Activated B cell treated with CpG ODN at 0.5 μM for 24 hours (primary cell): ENCODE data around the gene NEB. TPM values are rescaled to one million over a fixed set of nuclear protein-coding genes. Genes with fewer than 3 reads are reported as not detected.

ENCODE experiments used
- ATAC-seq: fragments of 200-7000 bp; cut with Tn5 transposase; one replicate; pipeline ENCODE4 v1.10.0; 2021; ENCODE audit warnings: low read depth, mild to moderate bottlenecking, moderate library complexity
- CTCF ChIA-PET: fragments of 350-600 bp; sonication (Branson Sonifier 250); formaldehyde crosslinking; loops from one replicate; lab custom pipeline; 2021; ENCODE audit warnings: antibody characterized with exemption; lab: Charles Lee
- POLR2A ChIA-PET: fragments of 350-600 bp; sonication (Branson Sonifier 250); formaldehyde crosslinking; loops from one replicate; lab custom pipeline; 2021; ENCODE audit warnings: antibody characterized with exemption; lab: Charles Lee
- DNase-seq: peaks from one replicate; pipeline ENCODE4 v3.0.0; 2022
- H3K27ac Mint-ChIP-seq: one replicate; pipeline ENCODE4 v1.8.0; 2020; ENCODE audit warnings: mixed read lengths
- H3K27me3 Mint-ChIP-seq: one replicate; pipeline ENCODE4 v1.8.0; 2021; ENCODE audit warnings: mixed read lengths
- H3K36me3 Mint-ChIP-seq: one replicate; pipeline ENCODE4 v1.8.0; 2021; ENCODE audit warnings: low read depth, mixed read lengths
- H3K4me1 Mint-ChIP-seq: one replicate; pipeline ENCODE4 v1.8.0; 2021; ENCODE audit warnings: mixed read lengths
- H3K4me3 Mint-ChIP-seq: one replicate; pipeline ENCODE4 v1.8.0; 2020; ENCODE audit warnings: mild to moderate bottlenecking, mixed read lengths
- H3K9me3 Mint-ChIP-seq: one replicate; pipeline ENCODE4 v1.8.0; 2020; ENCODE audit warnings: mixed read lengths
- intact Hi-C: fragments of 100-400 bp; cut with micrococcal nuclease; formaldehyde crosslinking; loops from one replicate; pipeline ENCODE4 v1.15.1; 2024
- total RNA-seq: library from RNA; stranded (reverse); gene quantifications from 2 replicates; pipeline ENCODE4 v1.2.3, GENCODE V29; 2022
- TF ChIP-seq, protein P1 (sequence below): fragments of 200-600 bp; IDR thresholded peaks from one replicate; pipeline ENCODE4 v1.8.0; 2022; ENCODE audit warnings: antibody characterized with exemption, mild to moderate bottlenecking

NEB gene
- total RNA-seq, 1 donor from 2014 or later, result 1.2 TPM

DNA sequence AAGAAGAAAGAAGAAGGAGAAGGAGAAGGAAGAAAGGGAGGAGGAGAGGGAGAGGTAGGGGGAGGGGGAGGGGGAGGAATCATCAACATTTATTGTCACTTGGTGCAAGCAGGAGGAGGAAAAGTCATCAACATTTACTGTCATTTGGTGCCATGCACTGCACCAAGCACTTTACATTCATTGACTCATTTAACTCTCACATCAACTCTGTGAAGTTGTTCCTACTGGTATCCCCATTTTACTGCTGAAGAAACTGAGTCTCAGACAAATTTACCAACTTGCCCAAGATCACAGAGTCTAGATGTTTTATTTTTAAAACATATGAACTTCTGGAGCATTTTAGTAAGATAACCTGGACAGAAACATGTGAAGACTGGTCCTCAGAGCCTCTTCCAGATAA lies 46.7 kb upstream of the NEB start:
- no peak for DNase-seq
- intact Hi-C loops, result no loop called here
- ATAC-seq, result no peak
- H3K27ac Mint-ChIP-seq, result peak overlapping the region; percentile 66
- no peak overlapping the region for H3K4me3 Mint-ChIP-seq
- peaks cover 3% of the 10 kb centered on the region for H3K9me3 Mint-ChIP-seq
- H3K27me3 Mint-ChIP-seq, result no peaks in the 10 kb centered on the region
- H3K36me3 Mint-ChIP-seq, result peaks cover 63% of the 10 kb centered on the region
- CTCF ChIA-PET, result no interaction called here
- H3K4me1 Mint-ChIP-seq, result peaks cover 24% of the 10 kb centered on the region
- TF ChIP-seq, protein P1, sequence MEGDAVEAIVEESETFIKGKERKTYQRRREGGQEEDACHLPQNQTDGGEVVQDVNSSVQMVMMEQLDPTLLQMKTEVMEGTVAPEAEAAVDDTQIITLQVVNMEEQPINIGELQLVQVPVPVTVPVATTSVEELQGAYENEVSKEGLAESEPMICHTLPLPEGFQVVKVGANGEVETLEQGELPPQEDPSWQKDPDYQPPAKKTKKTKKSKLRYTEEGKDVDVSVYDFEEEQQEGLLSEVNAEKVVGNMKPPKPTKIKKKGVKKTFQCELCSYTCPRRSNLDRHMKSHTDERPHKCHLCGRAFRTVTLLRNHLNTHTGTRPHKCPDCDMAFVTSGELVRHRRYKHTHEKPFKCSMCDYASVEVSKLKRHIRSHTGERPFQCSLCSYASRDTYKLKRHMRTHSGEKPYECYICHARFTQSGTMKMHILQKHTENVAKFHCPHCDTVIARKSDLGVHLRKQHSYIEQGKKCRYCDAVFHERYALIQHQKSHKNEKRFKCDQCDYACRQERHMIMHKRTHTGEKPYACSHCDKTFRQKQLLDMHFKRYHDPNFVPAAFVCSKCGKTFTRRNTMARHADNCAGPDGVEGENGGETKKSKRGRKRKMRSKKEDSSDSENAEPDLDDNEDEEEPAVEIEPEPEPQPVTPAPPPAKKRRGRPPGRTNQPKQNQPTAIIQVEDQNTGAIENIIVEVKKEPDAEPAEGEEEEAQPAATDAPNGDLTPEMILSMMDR, result no peak
- POLR2A ChIA-PET, result no interaction called here

DNA sequence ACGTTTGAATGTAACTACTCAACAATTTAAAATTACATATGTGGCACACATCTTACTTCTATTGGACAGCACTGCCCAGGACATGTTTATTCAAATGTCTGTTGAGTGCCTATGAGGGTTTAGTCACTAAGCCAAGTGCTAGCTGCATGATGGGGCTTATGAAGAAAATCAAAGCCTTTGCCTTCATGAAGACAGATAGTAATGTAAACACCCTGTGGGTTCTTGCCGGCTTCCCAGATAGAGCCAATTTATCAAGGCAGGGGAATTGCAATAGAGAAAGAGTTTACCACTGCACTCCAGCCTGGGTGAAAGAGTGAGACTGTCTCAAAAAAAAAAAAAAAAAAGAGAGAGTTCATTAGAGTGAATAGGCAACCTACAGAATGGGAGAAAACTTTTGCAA lies 43.7 kb upstream of the NEB start:
- H3K9me3 Mint-ChIP-seq, result peaks cover 3% of the 10 kb centered on the region
- H3K36me3 Mint-ChIP-seq, result peaks cover 51% of the 10 kb centered on the region
- H3K27me3 Mint-ChIP-seq, result no peaks in the 10 kb centered on the region
- H3K4me3 Mint-ChIP-seq, result no peak overlapping the region
- no peak overlapping the region for H3K27ac Mint-ChIP-seq
- intact Hi-C loops, result no loop called here
- POLR2A ChIA-PET, result interaction anchor here (0.6 to 0.7 kb wide), 2 partner anchors 11 to 14 kb away, joined by 3 to 4 read pairs; no protein-coding TSS in a partner anchor
- TF ChIP-seq, protein P1, result no peak
- ATAC-seq (no peak), DNase-seq (no peak)
- CTCF ChIA-PET, result interaction anchor here (1.1 to 1.5 kb wide), 3 partner anchors 8 to 221 kb away, joined by 3 to 4 read pairs (median 3); partner anchors contain the start of gene ARL5A
- peaks cover 39% of the 10 kb centered on the region for H3K4me1 Mint-ChIP-seq

DNA sequence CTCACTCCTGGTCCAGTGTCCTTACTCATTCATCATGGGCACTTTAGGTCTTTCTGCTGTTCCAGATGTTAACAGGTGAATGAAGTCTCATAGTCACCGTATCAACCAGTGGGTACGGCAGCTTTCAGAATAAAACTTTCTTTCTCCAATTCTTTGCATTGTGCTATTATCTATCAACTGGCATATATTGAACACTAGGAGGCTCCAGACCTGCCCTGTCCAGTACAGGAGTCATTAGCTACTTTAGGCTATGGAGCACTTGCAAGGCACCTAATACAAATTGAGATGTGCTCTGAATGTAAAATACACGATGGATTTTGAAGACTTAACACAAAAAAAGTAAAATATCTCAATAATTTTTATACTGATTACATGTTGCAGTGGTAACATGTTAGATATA lies 43.2 kb upstream of the NEB start:
- Mint-ChIP-seq H3K27me3 (no peaks in the 10 kb centered on the region), H3K9me3 (peaks cover 3% of the 10 kb centered on the region), H3K4me3 (no peak overlapping the region), H3K36me3 (peaks cover 48% of the 10 kb centered on the region), H3K27ac (peak overlapping the region; percentile 97), H3K4me1 (peaks cover 44% of the 10 kb centered on the region)
- TF ChIP-seq, protein P1, result no peak
- POLR2A ChIA-PET, result interaction anchor here (0.6 to 1.1 kb wide), 3 partner anchors 11 to 50 kb away, joined by 3 to 5 read pairs (median 4); partner anchors contain the start of gene ARL5A
- CTCF ChIA-PET, result interaction anchor here (1.1 to 1.5 kb wide), 4 partner anchors 9 to 221 kb away, joined by 3 to 4 read pairs (median 3); partner anchors contain the start of gene ARL5A
- intact Hi-C loops, result no loop called here
- DNase-seq (no peak), ATAC-seq (no peak)

DNA sequence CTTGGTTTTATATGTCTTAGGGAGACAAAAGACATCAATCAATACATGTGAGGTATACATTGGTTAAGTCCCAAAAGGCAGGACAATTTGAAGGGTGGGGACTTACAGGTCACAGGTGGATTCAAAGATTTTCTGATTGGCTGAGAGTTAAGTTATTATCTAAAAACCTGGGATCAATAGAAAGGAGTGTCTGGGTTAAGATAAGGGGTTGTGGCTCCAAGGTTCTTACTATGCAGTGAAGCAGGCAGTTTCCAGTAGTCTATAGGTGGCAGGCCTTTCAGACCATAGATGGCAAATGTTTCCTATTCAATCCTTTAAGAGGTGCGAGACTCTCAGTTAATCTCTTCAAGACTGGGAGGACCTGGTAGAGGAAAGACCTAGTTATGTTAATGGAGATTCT lies 42.1 kb upstream of the NEB start:
- H3K4me3 Mint-ChIP-seq, result no peak overlapping the region
- H3K36me3 Mint-ChIP-seq, result peaks cover 47% of the 10 kb centered on the region
- intact Hi-C loops, result no loop called here
- H3K27me3 Mint-ChIP-seq, result no peaks in the 10 kb centered on the region
- peak overlapping the region; percentile 97 for H3K27ac Mint-ChIP-seq
- H3K9me3 Mint-ChIP-seq, result peaks cover 4% of the 10 kb centered on the region
- TF ChIP-seq, protein P1, result no peak
- ChIA-PET POLR2A (interaction anchor here (1.1 kb wide), 1 partner anchor 51 kb away, joined by 5 read pairs; the partner anchor contains the start of gene ARL5A), CTCF (interaction anchor here (1.4 kb wide), 1 partner anchor 13 kb away, joined by 3 read pairs; no protein-coding TSS in a partner anchor)
- no peak for ATAC-seq
- peaks cover 55% of the 10 kb centered on the region for H3K4me1 Mint-ChIP-seq
- DNase-seq, result no peak

DNA sequence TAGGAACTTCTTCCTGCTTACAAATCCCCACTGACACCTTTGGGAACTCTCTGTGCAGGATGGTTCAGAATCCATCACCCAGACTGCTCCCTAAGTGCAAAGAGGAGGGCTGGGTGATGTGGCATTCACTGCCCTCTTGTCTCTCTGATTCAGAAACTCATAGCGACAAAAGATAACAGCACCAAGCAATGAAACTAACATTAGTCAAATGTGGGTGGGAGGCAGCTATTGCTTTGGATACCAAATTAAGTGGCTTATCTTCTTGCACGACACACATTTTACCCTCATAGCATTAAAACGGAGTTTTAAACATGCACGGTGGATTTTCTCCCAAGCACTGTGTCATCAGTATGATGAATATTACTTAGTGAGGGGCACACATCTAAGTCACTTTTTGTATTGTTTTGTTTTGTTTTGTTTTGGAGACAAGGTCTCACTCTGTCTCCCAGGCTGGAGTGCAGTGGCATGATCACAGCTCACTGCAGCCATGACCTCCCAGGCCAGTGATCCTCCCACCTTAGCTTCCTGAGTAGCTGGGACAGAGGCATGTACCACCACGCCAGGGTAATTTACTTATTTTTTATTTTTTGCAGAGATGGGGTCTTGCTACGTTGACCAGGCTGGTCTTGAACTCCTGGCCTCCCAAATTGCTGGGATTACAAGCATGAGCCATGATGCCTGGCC lies 40.9 kb upstream of the NEB start:
- POLR2A ChIA-PET, result interaction anchor here (0.8 to 1.8 kb wide), 5 partner anchors 8 to 53 kb away, joined by 3 to 27 read pairs (median 6); partner anchors contain the start of gene ARL5A
- peaks cover 44% of the 10 kb centered on the region for H3K36me3 Mint-ChIP-seq
- intact Hi-C loops, result loop anchor here (1.0 kb wide), 1 partner anchor 9 kb away; no protein-coding TSS in a partner anchor
- H3K27ac Mint-ChIP-seq, result peak overlapping the region; percentile 97
- peak overlapping the region; percentile 75 for H3K4me3 Mint-ChIP-seq
- H3K9me3 Mint-ChIP-seq, result peaks cover 8% of the 10 kb centered on the region
- peaks cover 67% of the 10 kb centered on the region for H3K4me1 Mint-ChIP-seq
- ATAC-seq (peak; percentile 32), DNase-seq (no peak)
- no peaks in the 10 kb centered on the region for H3K27me3 Mint-ChIP-seq
- CTCF ChIA-PET, result interaction anchor here (1.6 to 1.7 kb wide), 2 partner anchors 16 to 31 kb away, joined by 4 to 5 read pairs; no protein-coding TSS in a partner anchor
- TF ChIP-seq, protein P1, result no peak
